Measurements from ENCODE around the gene ACTRT2.

- no peak for TF ChIP-seq POLR2A (IDR thresholded peaks at IDR 0.05)
- no peak for TF ChIP-seq POLR2AphosphoS5 (IDR thresholded peaks at IDR 0.05)
- no peak for TF ChIP-seq CTCF (IDR thresholded peaks at IDR 0.05)
Observed at GRCh38 chr1:3011631-3012455, 9.4 kb upstream of the ACTRT2 start.

All from gastroesophageal sphincter (tissue), 3 donors.